B cell (primary cell): ENCODE measurements around the gene RNPEPL1. TPM values are rescaled to one million over a fixed set of nuclear protein-coding genes. Genes with fewer than 3 reads are reported as not detected.
A peak's percentile ranks its signal among the peaks of the same experiment; 100 is the strongest.

Experiments used
- ATAC-seq: fragments of 200-7000 bp; cut with Tn5 transposase; one replicate; pipeline ENCODE4 v1.10.0; 2021; ENCODE audit warnings: low read depth, mild to moderate bottlenecking, moderate number of reproducible peaks, moderate library complexity
- CTCF ChIA-PET: fragments of 350-600 bp; sonication (Branson Sonifier 250); formaldehyde crosslinking; loops from one replicate; lab custom pipeline; 2021; ENCODE audit warnings: antibody characterized with exemption, inconsistent platforms; lab: Charles Lee
- POLR2A ChIA-PET: fragments of 350-600 bp; sonication (Branson Sonifier 250); formaldehyde crosslinking; loops from one replicate; lab custom pipeline; 2021; ENCODE audit warnings: antibody characterized with exemption; lab: Charles Lee
- DNase-seq: peaks from one replicate; pipeline ENCODE4 v3.0.0; 2013
- H2AFZ ChIP-seq: 2 replicates; pipeline ENCODE4 v1.6.1; 2012; ENCODE audit warnings: mild to moderate bottlenecking, low read depth, low read length; ENCODE audit not compliant: insufficient read depth, poor library complexity, severe bottlenecking
- H3K27ac ChIP-seq, 2 donors: 1 replicate in 1 of 2; 2 replicates in 1 of 2; pipeline ENCODE4 v1.5.1; 2012 to 2013; ENCODE audit warnings: low read length in 2 of 2, mild to moderate bottlenecking in 2 of 2, moderate library complexity in 1 of 2
- H3K27me3 ChIP-seq, 4 experiments: fragments of 200-600 bp in 1 of 4; sonication (generic) in 1 of 4; replicated peaks in 1 of 4; 1 replicate in 2 of 4; 2 replicates in 2 of 4; pipeline versions ENCODE4 v1.6.1 to v1.7.0; 2013 to 2016; ENCODE audit warnings: low read length in 3 of 4, mild to moderate bottlenecking in 2 of 4, mixed read lengths in 1 of 4, moderate library complexity in 1 of 4; ENCODE audit not compliant: insufficient read depth in 4 of 4, control insufficient read depth in 3 of 4; ENCODE audit errors: control extremely low read depth in 1 of 4
- H3K36me3 ChIP-seq, 2 experiments: replicated peaks in 1 of 2; 1 replicate in 1 of 2; 2 replicates in 1 of 2; pipeline versions ENCODE4 v1.6.1 to v1.7.1; 2013; ENCODE audit warnings: low read length in 1 of 2; ENCODE audit not compliant: insufficient read depth in 2 of 2, control insufficient read depth in 1 of 2; ENCODE audit errors: control extremely low read depth in 1 of 2, extremely low read depth in 1 of 2
- H3K4me1 ChIP-seq, 2 donors: fragments of 200-600 bp in 1 of 2; sonication (generic) in 1 of 2; 1 replicate in 1 of 2; 2 replicates in 1 of 2; pipeline versions ENCODE4 v1.5.1 to v1.6.1; 2013 to 2017; ENCODE audit warnings: low read length in 2 of 2; ENCODE audit not compliant: control insufficient read depth in 2 of 2, insufficient read depth in 2 of 2
- H3K4me2 ChIP-seq: replicated peaks from 2 replicates; pipeline ENCODE3; 2012; ENCODE audit warnings: mild to moderate bottlenecking, low read depth, low read length; ENCODE audit not compliant: poor library complexity, severe bottlenecking
- H3K4me3 ChIP-seq, 5 experiments: fragments of 200-600 bp in 1 of 5; sonication (generic) in 1 of 5; 1 replicate in 3 of 5; 2 replicates in 2 of 5; pipeline versions ENCODE4 v1.5.1 to v1.7.0; 2011 to 2016; ENCODE audit warnings: low read length in 4 of 5, mild to moderate bottlenecking in 4 of 5, low read depth in 2 of 5, control low read depth in 1 of 5, moderate library complexity in 1 of 5; ENCODE audit not compliant: insufficient read depth in 1 of 5; ENCODE audit errors: control extremely low read depth in 1 of 5, extremely low read depth in 1 of 5
- H3K79me2 ChIP-seq: fragments of 200-600 bp; sonication (generic); one replicate; pipeline ENCODE4 v1.6.0; 2016; ENCODE audit warnings: low read length; ENCODE audit not compliant: control insufficient read depth, insufficient read depth
- H3K9ac ChIP-seq: fragments of 200-600 bp; sonication (generic); 2 replicates; pipeline ENCODE4 v1.6.1; 2017; ENCODE audit warnings: mild to moderate bottlenecking, low read length, moderate library complexity
- H3K9me3 ChIP-seq, 3 donors: one replicate each; pipeline versions ENCODE4 v1.6.1 to v1.7.1; 2013; ENCODE audit warnings: low read length in 2 of 3; ENCODE audit not compliant: control insufficient read depth in 2 of 3, insufficient read depth in 1 of 3; ENCODE audit errors: control extremely low read depth in 1 of 3
- H4K20me1 ChIP-seq: 2 replicates; pipeline ENCODE4 v1.6.0; 2012; ENCODE audit warnings: mild to moderate bottlenecking, low read length; ENCODE audit not compliant: insufficient read depth, control insufficient read depth, poor library complexity, severe bottlenecking
- H3K27ac Mint-ChIP-seq: one replicate; pipeline ENCODE4 v1.8.0; 2021; ENCODE audit warnings: mixed read lengths
- H3K27me3 Mint-ChIP-seq: one replicate; pipeline ENCODE4 v1.8.0; 2021; ENCODE audit warnings: mixed read lengths
- H3K4me1 Mint-ChIP-seq: one replicate; pipeline ENCODE4 v1.8.0; 2021; ENCODE audit warnings: mixed read lengths
- H3K4me3 Mint-ChIP-seq: one replicate; pipeline ENCODE4 v1.8.0; 2021; ENCODE audit warnings: mixed read lengths
- H3K9me3 Mint-ChIP-seq: one replicate; pipeline ENCODE4 v1.8.0; 2022; ENCODE audit warnings: mixed read lengths; ENCODE audit not compliant: insufficient read depth
- CTCF ChIP-seq: fragments of 200-600 bp; IDR thresholded peaks from one replicate; pipeline ENCODE4 v1.8.0; 2022; ENCODE audit warnings: antibody characterized with exemption, mild to moderate bottlenecking
- EZH2 ChIP-seq: IDR thresholded peaks from 2 replicates; pipeline ENCODE4 v1.6.1; 2012; ENCODE audit warnings: borderline replicate concordance, low read depth, mild to moderate bottlenecking, moderate library complexity, low read length; ENCODE audit not compliant: insufficient read depth, poor library complexity, severe bottlenecking
- WGBS: methylation state at CpG from one replicate; pipeline ENCODE4 v1.1.5; 2013; ENCODE audit warnings: missing lambda C conversion rate; ENCODE audit not compliant: insufficient coverage; 5-methylcytosine and 5-hydroxymethylcytosine counted together
- intact Hi-C: fragments of 100-400 bp; cut with micrococcal nuclease; formaldehyde crosslinking; loops from one replicate; pipeline ENCODE4 v1.10.0; 2022
- polyA plus RNA-seq: library from polyadenylated mRNA; depleted of rRNA; stranded (reverse); fragments of >200 nt; gene quantifications from 2 replicates; pipeline ENCODE4 v1.2.3, GENCODE V29; 2012
- total RNA-seq, 2 donors: library from RNA; stranded (reverse); fragments of 120-200 nt in 1 of 2; gene quantifications; 1 replicate in 1 of 2; 2 replicates in 1 of 2; pipeline versions ENCODE4 v1.2.3 to v1.2.4, GENCODE V29; 2013 to 2022

RNPEPL1 gene
- total and polyA plus RNA-seq, 2 donors (not counting 1 experiment from before 2014, with no cell fraction given): 103 to 109 TPM

GRCh38 chr2:240557101-240557751, 11.1 kb upstream of the RNPEPL1 start:
- Histone ChIP-seq H3K4me1 (peaks cover 36 to 43% of the 10 kb centered on the region in 2 donors), H3K36me3 (peaks cover 1 to 19% of the 10 kb centered on the region in 2 experiments), H3K27me3 (no peaks in the 10 kb centered on the region), H4K20me1 (peaks cover 72% of the 10 kb centered on the region), H3K4me2 (peak overlapping the region; percentile 74), H3K9me3 (no peaks in the 10 kb centered on the region), H3K79me2 (peaks cover 64% of the 10 kb centered on the region), H3K9ac (peak overlapping the region; percentile 50), H2AFZ (no peak overlapping the region), H3K4me3 (peak overlapping the region in 2 of 5 experiments; percentile 18 to 40), H3K27ac (no peak overlapping the region)
- no peak for TF ChIP-seq EZH2
- TF ChIP-seq CTCF: no peak
- H3K27me3 Mint-ChIP-seq: no peaks in the 10 kb centered on the region
- intact Hi-C loops: no loop called here
- POLR2A ChIA-PET: interaction anchor here (1.3 to 1.9 kb wide), 2 partner anchors 9 to 29 kb away, joined by 4 read pairs; partner anchors contain the start of gene CAPN10
- ATAC-seq (no peak), DNase-seq (peak; percentile 28)
- H3K4me3 Mint-ChIP-seq: peak overlapping the region; percentile 61
- CTCF ChIA-PET: interaction anchor here (1.0 to 2.4 kb wide), 3 partner anchors 9 to 43 kb away, joined by 3 to 12 read pairs (median 11); partner anchors contain the start of gene CAPN10
- peaks cover 49% of the 10 kb centered on the region for H3K4me1 Mint-ChIP-seq
- WGBS: 56% methylated on average over 51 of the region's 51 CpGs
- no peaks in the 10 kb centered on the region for H3K9me3 Mint-ChIP-seq
- no peak overlapping the region for H3K27ac Mint-ChIP-seq

- CTCF ChIA-PET: interaction anchor here (2.2 to 2.4 kb wide), 2 partner anchors 9 to 29 kb away, joined by 11 to 12 read pairs; partner anchors contain the start of gene CAPN10
- H3K27ac ChIP-seq: no peak within 1 kb of the TSS
- H3K4me1 Mint-ChIP-seq: peaks cover 55% of the 10 kb centered on the region
Observed at GRCh38 chr2:240557808-240558207, 10.5 kb upstream of the RNPEPL1 start, which contains the start of gene ANKMY1. Gene ANKMY1 (minus strand): TSS chr2:240557988. CDS start chr2:240557335, 653 bp downstream.

More at GRCh38 chr2:240557808-240558207, 10.5 kb upstream of the RNPEPL1 start, which contains the start of gene ANKMY1:
- Histone ChIP-seq H4K20me1 (peaks cover 71% of the 10 kb centered on the region), H3K9me3 (no peaks in the 10 kb centered on the region), H3K4me2 (peak within 1 kb of the TSS; percentile 74), H3K4me3 (peak within 1 kb of the TSS in 3 of 5 experiments; percentile 18 to 40 (median 26)), H3K27me3 (no peaks in the 10 kb centered on the region), H3K79me2 (peaks cover 68% of the 10 kb centered on the region), H2AFZ (no peak within 1 kb of the TSS), H3K4me1 (peaks cover 39 to 47% of the 10 kb centered on the region in 2 donors), H3K36me3 (peaks cover under 1 to 19% of the 10 kb centered on the region in 2 experiments), H3K9ac (peak within 1 kb of the TSS; percentile 50)
- no peak within 1 kb of the TSS for H3K27ac Mint-ChIP-seq
- WGBS: 13% methylated on average over 47 of the region's 47 CpGs
- POLR2A ChIA-PET: interaction anchor here (1.3 to 1.9 kb wide), 2 partner anchors 9 to 29 kb away, joined by 4 read pairs; partner anchors contain the start of gene CAPN10
- TF ChIP-seq CTCF (no peak), EZH2 (no peak)
- no peaks in the 10 kb centered on the region for H3K9me3 Mint-ChIP-seq
- intact Hi-C loops: no loop called here
- no peaks in the 10 kb centered on the region for H3K27me3 Mint-ChIP-seq
- ATAC-seq (no peak), DNase-seq (peak; percentile 65)
- peak within 1 kb of the TSS; percentile 81 for H3K4me3 Mint-ChIP-seq
